ENCODE measurements around the gene PDCD4. TPM values are rescaled to one million over a fixed set of nuclear protein-coding genes. Genes with fewer than 3 reads are reported as not detected.

The PDCD4 gene
- total RNA-seq, 1 experiment from 2014 or later = 133 TPM

DNA sequence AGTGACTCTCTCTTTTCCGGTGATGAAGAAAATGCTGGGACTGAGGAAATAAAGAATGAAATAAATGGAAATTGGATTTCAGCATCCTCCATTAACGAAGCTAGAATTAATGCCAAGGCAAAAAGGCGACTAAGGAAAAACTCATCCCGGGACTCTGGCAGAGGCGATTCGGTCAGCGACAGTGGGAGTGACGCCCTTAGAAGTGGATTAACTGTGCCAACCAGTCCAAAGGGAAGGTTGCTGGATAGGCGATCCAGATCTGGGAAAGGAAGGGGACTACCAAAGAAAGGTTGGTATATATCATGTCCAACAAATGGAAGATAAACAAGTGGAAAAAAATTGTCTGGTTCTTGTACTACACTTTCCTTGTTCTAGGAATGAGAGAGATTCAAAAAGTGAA, 9.5 kb downstream of the PDCD4 start:
- no peaks in the 10 kb centered on the region for H3K9me3 Mint-ChIP-seq (ENCODE audit: unreplicated experiment)
- CTCF ChIA-PET = interaction anchor here (0.7 to 1.8 kb wide), 3 partner anchors 78 to 135 kb away, joined by 3 to 8 read pairs (median 5); no protein-coding TSS in a partner anchor
- TF ChIP-seq, protein P1, sequence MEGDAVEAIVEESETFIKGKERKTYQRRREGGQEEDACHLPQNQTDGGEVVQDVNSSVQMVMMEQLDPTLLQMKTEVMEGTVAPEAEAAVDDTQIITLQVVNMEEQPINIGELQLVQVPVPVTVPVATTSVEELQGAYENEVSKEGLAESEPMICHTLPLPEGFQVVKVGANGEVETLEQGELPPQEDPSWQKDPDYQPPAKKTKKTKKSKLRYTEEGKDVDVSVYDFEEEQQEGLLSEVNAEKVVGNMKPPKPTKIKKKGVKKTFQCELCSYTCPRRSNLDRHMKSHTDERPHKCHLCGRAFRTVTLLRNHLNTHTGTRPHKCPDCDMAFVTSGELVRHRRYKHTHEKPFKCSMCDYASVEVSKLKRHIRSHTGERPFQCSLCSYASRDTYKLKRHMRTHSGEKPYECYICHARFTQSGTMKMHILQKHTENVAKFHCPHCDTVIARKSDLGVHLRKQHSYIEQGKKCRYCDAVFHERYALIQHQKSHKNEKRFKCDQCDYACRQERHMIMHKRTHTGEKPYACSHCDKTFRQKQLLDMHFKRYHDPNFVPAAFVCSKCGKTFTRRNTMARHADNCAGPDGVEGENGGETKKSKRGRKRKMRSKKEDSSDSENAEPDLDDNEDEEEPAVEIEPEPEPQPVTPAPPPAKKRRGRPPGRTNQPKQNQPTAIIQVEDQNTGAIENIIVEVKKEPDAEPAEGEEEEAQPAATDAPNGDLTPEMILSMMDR (IDR thresholded peaks at IDR 0.05; ENCODE audit: unreplicated experiment) = no peak
- intact Hi-C loops (cut with micrococcal nuclease) = no loop called here
- H3K36me3 Mint-ChIP-seq (ENCODE audit: insufficient read depth, unreplicated experiment) = peaks cover 96% of the 10 kb centered on the region
- no peak for DNase-seq (ENCODE audit: unreplicated experiment)
- no TSS peak for BruUV-seq (replicated peaks)
- POLR2A ChIA-PET = interaction anchor here (0.7 to 3.0 kb wide), 5 partner anchors 8 to 108 kb away, joined by 3 to 17 read pairs (median 5); partner anchors contain the start of genes PDCD4 and SHOC2
- H3K4me3 Mint-ChIP-seq (ENCODE audit: unreplicated experiment) = no peak overlapping the region
- no peaks in the 10 kb centered on the region for H3K27me3 Mint-ChIP-seq (ENCODE audit: insufficient read depth, unreplicated experiment)
- H3K4me1 Mint-ChIP-seq (ENCODE audit: insufficient read depth, unreplicated experiment) = peaks cover 34% of the 10 kb centered on the region
- no peak overlapping the region for H3K27ac Mint-ChIP-seq (ENCODE audit: low read depth, unreplicated experiment)

DNA sequence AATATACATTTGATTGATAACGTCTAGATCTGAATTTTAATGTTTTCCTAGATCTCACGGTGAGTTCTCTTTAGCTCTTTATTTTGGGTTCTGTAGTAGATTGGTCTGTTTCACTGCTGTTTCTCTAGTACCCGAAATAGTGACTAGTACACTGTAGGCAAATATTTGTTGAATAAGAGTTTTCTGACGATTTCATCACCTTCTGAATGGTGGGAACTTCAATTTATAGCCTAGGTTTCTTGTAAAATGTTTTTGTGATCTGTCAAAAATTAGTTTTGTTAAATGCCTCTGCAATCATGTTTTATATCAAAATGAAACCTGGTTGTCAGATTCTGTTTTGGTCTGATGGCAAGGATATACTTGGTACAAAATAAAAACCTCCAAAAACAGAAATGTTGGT, 10.2 kb downstream of the PDCD4 start:
- H3K4me3 Mint-ChIP-seq (ENCODE audit: unreplicated experiment) = no peak overlapping the region
- no peak for DNase-seq (ENCODE audit: unreplicated experiment)
- TF ChIP-seq, protein P1 (IDR thresholded peaks at IDR 0.05; ENCODE audit: unreplicated experiment) = no peak
- H3K36me3 Mint-ChIP-seq (ENCODE audit: insufficient read depth, unreplicated experiment) = peaks cover 97% of the 10 kb centered on the region
- H3K4me1 Mint-ChIP-seq (ENCODE audit: insufficient read depth, unreplicated experiment) = peaks cover 37% of the 10 kb centered on the region
- POLR2A ChIA-PET = interaction anchor here (0.8 to 3.0 kb wide), 7 partner anchors 9 to 108 kb away, joined by 3 to 17 read pairs (median 5); partner anchors contain the start of gene PDCD4
- CTCF ChIA-PET = interaction anchor here (0.9 to 1.8 kb wide), 5 partner anchors 9 to 283 kb away, joined by 3 to 8 read pairs (median 5); no protein-coding TSS in a partner anchor
- no TSS peak for BruUV-seq (replicated peaks)
- intact Hi-C loops (cut with micrococcal nuclease) = no loop called here
- H3K27me3 Mint-ChIP-seq (ENCODE audit: insufficient read depth, unreplicated experiment) = no peaks in the 10 kb centered on the region
- H3K27ac Mint-ChIP-seq (ENCODE audit: low read depth, unreplicated experiment) = no peak overlapping the region
- H3K9me3 Mint-ChIP-seq (ENCODE audit: unreplicated experiment) = no peaks in the 10 kb centered on the region

DNA sequence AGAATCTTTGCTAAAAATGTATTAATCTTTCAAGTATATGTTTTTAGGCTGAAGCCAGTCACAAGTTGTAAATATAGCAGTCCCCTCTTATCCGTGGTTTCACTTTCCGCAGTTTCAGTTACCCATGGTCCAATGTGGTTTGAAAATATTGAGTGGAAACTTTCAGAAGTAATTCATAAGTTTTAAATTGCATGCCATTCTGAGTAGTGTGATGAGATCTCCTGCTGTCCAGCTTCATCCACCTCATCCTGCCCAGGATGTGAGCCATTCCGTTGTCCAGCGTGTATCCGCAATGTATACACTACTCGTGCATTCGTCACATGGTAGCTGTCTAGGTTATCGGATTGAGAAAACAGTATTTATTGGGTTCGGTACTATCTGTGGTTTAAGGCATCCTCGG, 12.2 kb downstream of the PDCD4 start:
- Mint-ChIP-seq H3K27me3 (ENCODE audit: insufficient read depth, unreplicated experiment) (no peaks in the 10 kb centered on the region), H3K27ac (ENCODE audit: low read depth, unreplicated experiment) (no peak overlapping the region), H3K9me3 (ENCODE audit: unreplicated experiment) (no peaks in the 10 kb centered on the region), H3K36me3 (ENCODE audit: insufficient read depth, unreplicated experiment) (peaks cover 95% of the 10 kb centered on the region), H3K4me3 (ENCODE audit: unreplicated experiment) (no peak overlapping the region), H3K4me1 (ENCODE audit: insufficient read depth, unreplicated experiment) (peaks cover 22% of the 10 kb centered on the region)
- CTCF ChIA-PET = interaction anchor here (0.6 to 1.4 kb wide), 4 partner anchors 10 to 138 kb away, joined by 3 to 7 read pairs (median 4); no protein-coding TSS in a partner anchor
- no peak for DNase-seq (ENCODE audit: unreplicated experiment)
- intact Hi-C loops (cut with micrococcal nuclease) = no loop called here
- no TSS peak for BruUV-seq (replicated peaks)
- POLR2A ChIA-PET = interaction anchor here (0.7 to 2.9 kb wide), 5 partner anchors 10 to 110 kb away, joined by 3 to 12 read pairs (median 4); partner anchors contain the start of gene PDCD4
- TF ChIP-seq, protein P1 (IDR thresholded peaks at IDR 0.05; ENCODE audit: unreplicated experiment) = no peak

DNA sequence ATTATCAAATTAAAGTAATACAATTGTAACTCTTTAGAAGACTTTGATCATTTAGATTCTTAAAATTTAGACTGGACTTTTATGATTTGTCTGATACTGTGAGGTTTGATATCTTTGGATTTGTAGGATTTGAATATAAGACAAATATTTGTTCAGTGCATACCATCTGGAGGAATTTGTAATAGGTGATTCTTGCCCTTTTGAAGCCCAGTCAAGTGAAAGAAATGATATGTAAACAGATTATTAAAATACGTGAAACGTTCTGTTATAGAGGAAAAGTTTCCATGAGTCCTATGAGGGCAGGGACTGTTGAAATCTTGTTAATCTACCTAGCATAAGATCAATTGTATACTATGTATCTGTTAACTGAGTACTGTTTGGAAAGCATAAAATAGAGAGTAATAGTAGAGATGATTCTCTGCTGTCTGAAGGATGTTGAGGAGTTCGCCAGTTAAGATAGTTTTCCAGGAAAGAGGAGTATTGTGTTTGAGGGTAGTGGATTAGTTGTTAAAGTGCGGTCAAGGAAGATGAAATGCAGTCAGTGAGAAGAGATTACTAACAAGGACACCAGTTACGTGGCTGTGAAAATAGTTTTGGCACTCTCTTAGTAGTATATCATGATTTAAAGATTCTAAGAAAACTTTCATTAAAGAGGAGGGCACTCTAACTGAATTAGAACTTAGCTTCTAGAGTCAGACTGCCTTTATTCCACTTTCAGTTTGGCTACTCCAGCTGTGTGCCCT, 14.4 kb downstream of the PDCD4 start:
- Mint-ChIP-seq H3K36me3 (ENCODE audit: insufficient read depth, unreplicated experiment) (peaks cover 95% of the 10 kb centered on the region), H3K4me1 (ENCODE audit: insufficient read depth, unreplicated experiment) (peaks cover 6% of the 10 kb centered on the region), H3K27me3 (ENCODE audit: insufficient read depth, unreplicated experiment) (no peaks in the 10 kb centered on the region), H3K9me3 (ENCODE audit: unreplicated experiment) (no peaks in the 10 kb centered on the region), H3K4me3 (ENCODE audit: unreplicated experiment) (no peak overlapping the region), H3K27ac (ENCODE audit: low read depth, unreplicated experiment) (no peak overlapping the region)
- intact Hi-C loops (cut with micrococcal nuclease) = no loop called here
- CTCF ChIA-PET = interaction anchor here (0.8 to 1.6 kb wide), 4 partner anchors 82 to 277 kb away, joined by 3 to 7 read pairs (median 3); no protein-coding TSS in a partner anchor
- no peak for DNase-seq (ENCODE audit: unreplicated experiment)
- POLR2A ChIA-PET = interaction anchor here (0.7 to 2.2 kb wide), 12 partner anchors 10 to 287 kb away, joined by 3 to 14 read pairs (median 4); partner anchors contain the start of gene PDCD4
- TF ChIP-seq, protein P1 (IDR thresholded peaks at IDR 0.05; ENCODE audit: unreplicated experiment) = no peak
- no TSS peak for BruUV-seq (replicated peaks)

Data from MCF 10A (cell line).